Endothelial cell (in vitro differentiated cells): ENCODE measurements around the gene ABHD15. TPM values are rescaled to one million over a fixed set of nuclear protein-coding genes. Genes with fewer than 3 reads are reported as not detected.

Source experiments
- DNase-seq: peaks from one replicate; pipeline ENCODE4 v3.0.0; 2021; ENCODE audit warnings: low spot score
- H3K27ac Mint-ChIP-seq: one replicate; pipeline ENCODE4 v1.8.0; 2021; ENCODE audit warnings: mixed read lengths, inconsistent platforms; ENCODE audit not compliant: unreplicated experiment
- H3K27me3 Mint-ChIP-seq: one replicate; pipeline ENCODE4 v1.8.0; 2021; ENCODE audit warnings: mild to moderate bottlenecking, moderate library complexity, mixed read lengths, inconsistent platforms; ENCODE audit not compliant: unreplicated experiment
- H3K36me3 Mint-ChIP-seq: one replicate; pipeline ENCODE4 v1.8.0; 2021; ENCODE audit warnings: mild to moderate bottlenecking, low read depth, mixed read lengths, inconsistent platforms; ENCODE audit not compliant: unreplicated experiment
- H3K4me1 Mint-ChIP-seq: one replicate; pipeline ENCODE4 v1.8.0; 2021; ENCODE audit warnings: mild to moderate bottlenecking, mixed read lengths, inconsistent platforms; ENCODE audit not compliant: unreplicated experiment
- H3K4me3 Mint-ChIP-seq: one replicate; pipeline ENCODE4 v1.8.0; 2021; ENCODE audit warnings: mild to moderate bottlenecking, mixed read lengths, inconsistent platforms; ENCODE audit not compliant: unreplicated experiment
- H3K9me3 Mint-ChIP-seq: one replicate; pipeline ENCODE4 v1.8.0; 2021; ENCODE audit warnings: mixed read lengths, inconsistent platforms; ENCODE audit not compliant: unreplicated experiment
- CTCF ChIP-seq: fragments of 200-600 bp; sonication (generic); IDR thresholded peaks from one replicate; pipeline ENCODE4 v1.5.0; 2021; ENCODE audit warnings: antibody characterized with exemption; ENCODE audit not compliant: unreplicated experiment
- total RNA-seq: library from RNA; stranded (reverse); fragmentation: NEBNext Ultra II Directional; extraction: Animal tissue kit (Norgen Biotek cat#: 25700); gene quantifications from one replicate; pipeline ENCODE4 v1.2.1, GENCODE V29; 2021; ENCODE audit not compliant: unreplicated experiment

The ABHD15 gene
- total RNA-seq, 1 donor from 2014 or later = 1.7 TPM

- peak; percentile 100 for DNase-seq
- TF ChIP-seq CTCF = peak; percentile 96
- H3K9me3 Mint-ChIP-seq = no peaks in the 10 kb centered on the region
- peaks cover 5% of the 10 kb centered on the region for H3K36me3 Mint-ChIP-seq
- H3K27ac Mint-ChIP-seq = no peak overlapping the region
- H3K4me1 Mint-ChIP-seq = peaks cover 27% of the 10 kb centered on the region
- H3K4me3 Mint-ChIP-seq = peak overlapping the region; percentile 88
- peaks cover 27% of the 10 kb centered on the region for H3K27me3 Mint-ChIP-seq
Observed at GRCh38 chr17:29591737-29592608, 25.1 kb upstream of the ABHD15 start.

- TF ChIP-seq CTCF = no peak
- peaks cover 29% of the 10 kb centered on the region for H3K27me3 Mint-ChIP-seq
- H3K9me3 Mint-ChIP-seq = no peaks in the 10 kb centered on the region
- H3K4me1 Mint-ChIP-seq = peaks cover 30% of the 10 kb centered on the region
- H3K27ac Mint-ChIP-seq = peak overlapping the region; percentile 57
- H3K4me3 Mint-ChIP-seq = peak overlapping the region; percentile 88
- no peak for DNase-seq
- H3K36me3 Mint-ChIP-seq = peaks cover 7% of the 10 kb centered on the region
Observed at GRCh38 chr17:29591146-29591736, 24.4 kb upstream of the ABHD15 start.

- Mint-ChIP-seq H3K4me1 (peaks cover 35% of the 10 kb centered on the region), H3K9me3 (no peaks in the 10 kb centered on the region)
Observed at GRCh38 chr17:29590411-29591145, 23.7 kb upstream of the ABHD15 start.

GRCh38 chr17:29589524-29590410 is 22.9 kb upstream of the ABHD15 start, which contains the start of gene GIT1:
GIT1 (minus strand) TSS chr17:29589648; CDS start chr17:29589378, 270 bp downstream.
- Mint-ChIP-seq H3K27ac (peak within 1 kb of the TSS; percentile 42), H3K9me3 (no peaks in the 10 kb centered on the region), H3K27me3 (peaks cover 28% of the 10 kb centered on the region), H3K4me3 (peak within 1 kb of the TSS; percentile 94), H3K36me3 (peaks cover 9% of the 10 kb centered on the region), H3K4me1 (peaks cover 42% of the 10 kb centered on the region)
- DNase-seq = peak; percentile 86
- no peak for TF ChIP-seq CTCF

More at GRCh38 chr17:29590411-29591145, 23.7 kb upstream of the ABHD15 start:
- H3K36me3 Mint-ChIP-seq = peaks cover 9% of the 10 kb centered on the region
- no peak overlapping the region for H3K27ac Mint-ChIP-seq
- TF ChIP-seq CTCF = no peak
- peak overlapping the region; percentile 94 for H3K4me3 Mint-ChIP-seq
- peaks cover 30% of the 10 kb centered on the region for H3K27me3 Mint-ChIP-seq
- DNase-seq = no peak
